H1 (cell line): Measurements from ENCODE around the gene CMC1. TPM values are rescaled to one million over a fixed set of nuclear protein-coding genes. Genes with fewer than 3 reads are reported as not detected.
A peak's percentile ranks its signal among the peaks of the same experiment; 100 is the strongest.

Source experiments
- CHD2 ChIP-seq: IDR thresholded peaks from 2 replicates; pipeline ENCODE4 v1.6.1; 2012; ENCODE audit warnings: low read length, improper control_type of control experiment
- EGR1 ChIP-seq: IDR thresholded peaks from 2 replicates; pipeline ENCODE4 v1.6.1; 2011; ENCODE audit warnings: low read depth, low read length, borderline replicate concordance
- MAFK ChIP-seq: IDR thresholded peaks from 2 replicates; pipeline ENCODE4 v1.6.1; 2012; ENCODE audit warnings: low read depth, mild to moderate bottlenecking, improper control_type of control experiment, low read length
- RXRA ChIP-seq: IDR thresholded peaks from 2 replicates; pipeline ENCODE4 v1.6.1; 2011; ENCODE audit warnings: low read depth, mild to moderate bottlenecking, low read length, moderate library complexity; ENCODE audit not compliant: insufficient read depth
- SAP30 ChIP-seq: fragments of 300-600 bp; sonication (generic); IDR thresholded peaks from 2 replicates; pipeline ENCODE4 v1.7.1; 2012; ENCODE audit warnings: low read length, moderate library complexity, mild to moderate bottlenecking, inconsistent platforms; ENCODE audit not compliant: insufficient read depth, insufficient replicate concordance
- SUZ12 ChIP-seq: fragments of 200-600 bp; sonication (generic); IDR thresholded peaks from 2 replicates; pipeline ENCODE4 v1.6.1; 2012; ENCODE audit warnings: mild to moderate bottlenecking, inconsistent platforms, low read length, moderate library complexity, mixed read lengths
- TBP ChIP-seq: IDR thresholded peaks from 2 replicates; pipeline ENCODE4 v1.6.1; 2011; ENCODE audit warnings: low read depth, low read length, improper control_type of control experiment
- polyA plus RNA-seq, 7 experiments: library from polyadenylated mRNA; depleted of rRNA in 3 of 7; stranded (reverse) in 5 of 7; unstranded in 2 of 7; fragments of >200 nt in 5 of 7; fragments of 200-250 nt in 2 of 7; gene quantifications; 1 replicate in 5 of 7; 2 replicates in 1 of 7; 4 replicates in 1 of 7; pipeline versions ENCODE4 v1.2.1 to v1.2.3, GENCODE V29; 2011 to 2013; ENCODE audit warnings: missing spikeins in 2 of 7, mixed read lengths in 2 of 7
- total RNA-seq: library from RNA; stranded (reverse); fragmentation: NEBNext Ultra II Directional; extraction: Animal tissue kit (Norgen Biotek cat#: 25700); gene quantifications from 2 replicates; pipeline ENCODE4 v1.2.1, GENCODE V29; 2021
- TF ChIP-seq, protein P1 (sequence below): fragments of 300-600 bp; sonication (generic); IDR thresholded peaks from 2 replicates; pipeline ENCODE4 v1.7.1; 2012; ENCODE audit warnings: low read length, moderate library complexity, mild to moderate bottlenecking, inconsistent platforms; ENCODE audit not compliant: insufficient replicate concordance

The CMC1 gene
- total and polyA plus RNA-seq, 2 of the 8 experiments (the other 6 are each of a cell fraction or from before 2014, with no cell fraction given): 11.4 to 19.4 TPM

DNA sequence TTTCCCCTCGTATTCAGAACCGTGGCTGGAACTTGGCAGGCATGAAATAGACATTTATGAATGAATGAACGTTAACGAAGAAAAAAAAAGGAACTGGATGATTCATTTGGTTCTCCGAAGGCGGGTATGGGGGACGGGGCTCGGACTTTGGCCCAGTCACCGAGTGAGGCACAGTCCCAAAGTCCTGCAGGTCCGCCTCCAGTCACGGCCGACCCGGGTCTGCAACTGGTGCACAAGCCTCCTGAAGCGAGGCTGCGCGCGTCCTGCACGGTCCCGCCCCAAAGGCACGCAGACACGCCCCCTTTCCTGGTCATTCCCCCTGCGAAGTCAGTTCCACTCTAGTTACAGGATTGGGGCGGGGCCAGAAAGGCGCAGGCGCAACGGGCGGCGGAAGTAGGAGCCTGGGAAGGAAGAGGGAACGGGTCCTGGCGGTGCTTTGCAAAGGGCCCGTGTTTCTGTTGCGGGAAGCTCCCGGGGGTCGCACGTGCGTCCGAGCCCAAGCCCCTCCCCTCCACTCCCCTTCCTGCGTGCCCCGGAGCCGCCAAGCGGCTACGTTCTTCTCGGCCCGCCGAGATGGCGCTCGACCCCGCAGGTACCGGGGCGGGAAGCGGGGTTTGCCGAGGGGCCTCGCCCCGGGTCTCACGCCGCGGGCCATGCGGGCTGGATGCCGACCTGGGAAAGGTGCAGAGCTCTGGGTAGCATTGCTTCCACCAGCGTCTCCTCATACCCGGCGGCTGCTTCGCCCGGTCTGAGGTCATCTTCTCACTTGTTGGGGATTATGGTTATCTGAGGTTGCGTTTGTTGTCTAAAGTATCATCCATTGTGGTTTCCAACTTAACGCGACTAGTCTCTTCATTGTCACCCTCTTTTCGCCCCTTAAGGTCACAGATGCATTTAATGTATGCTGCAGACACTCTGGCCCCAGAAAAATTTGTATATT lies at the start of gene CMC1 (continued):
- TF ChIP-seq SUZ12 (no peak), MAFK (no peak), TBP (peak; percentile 75), SAP30 (no peak), EGR1 (no peak), CHD2 (no peak), RXRA (no peak)
- TF ChIP-seq, protein P1, sequence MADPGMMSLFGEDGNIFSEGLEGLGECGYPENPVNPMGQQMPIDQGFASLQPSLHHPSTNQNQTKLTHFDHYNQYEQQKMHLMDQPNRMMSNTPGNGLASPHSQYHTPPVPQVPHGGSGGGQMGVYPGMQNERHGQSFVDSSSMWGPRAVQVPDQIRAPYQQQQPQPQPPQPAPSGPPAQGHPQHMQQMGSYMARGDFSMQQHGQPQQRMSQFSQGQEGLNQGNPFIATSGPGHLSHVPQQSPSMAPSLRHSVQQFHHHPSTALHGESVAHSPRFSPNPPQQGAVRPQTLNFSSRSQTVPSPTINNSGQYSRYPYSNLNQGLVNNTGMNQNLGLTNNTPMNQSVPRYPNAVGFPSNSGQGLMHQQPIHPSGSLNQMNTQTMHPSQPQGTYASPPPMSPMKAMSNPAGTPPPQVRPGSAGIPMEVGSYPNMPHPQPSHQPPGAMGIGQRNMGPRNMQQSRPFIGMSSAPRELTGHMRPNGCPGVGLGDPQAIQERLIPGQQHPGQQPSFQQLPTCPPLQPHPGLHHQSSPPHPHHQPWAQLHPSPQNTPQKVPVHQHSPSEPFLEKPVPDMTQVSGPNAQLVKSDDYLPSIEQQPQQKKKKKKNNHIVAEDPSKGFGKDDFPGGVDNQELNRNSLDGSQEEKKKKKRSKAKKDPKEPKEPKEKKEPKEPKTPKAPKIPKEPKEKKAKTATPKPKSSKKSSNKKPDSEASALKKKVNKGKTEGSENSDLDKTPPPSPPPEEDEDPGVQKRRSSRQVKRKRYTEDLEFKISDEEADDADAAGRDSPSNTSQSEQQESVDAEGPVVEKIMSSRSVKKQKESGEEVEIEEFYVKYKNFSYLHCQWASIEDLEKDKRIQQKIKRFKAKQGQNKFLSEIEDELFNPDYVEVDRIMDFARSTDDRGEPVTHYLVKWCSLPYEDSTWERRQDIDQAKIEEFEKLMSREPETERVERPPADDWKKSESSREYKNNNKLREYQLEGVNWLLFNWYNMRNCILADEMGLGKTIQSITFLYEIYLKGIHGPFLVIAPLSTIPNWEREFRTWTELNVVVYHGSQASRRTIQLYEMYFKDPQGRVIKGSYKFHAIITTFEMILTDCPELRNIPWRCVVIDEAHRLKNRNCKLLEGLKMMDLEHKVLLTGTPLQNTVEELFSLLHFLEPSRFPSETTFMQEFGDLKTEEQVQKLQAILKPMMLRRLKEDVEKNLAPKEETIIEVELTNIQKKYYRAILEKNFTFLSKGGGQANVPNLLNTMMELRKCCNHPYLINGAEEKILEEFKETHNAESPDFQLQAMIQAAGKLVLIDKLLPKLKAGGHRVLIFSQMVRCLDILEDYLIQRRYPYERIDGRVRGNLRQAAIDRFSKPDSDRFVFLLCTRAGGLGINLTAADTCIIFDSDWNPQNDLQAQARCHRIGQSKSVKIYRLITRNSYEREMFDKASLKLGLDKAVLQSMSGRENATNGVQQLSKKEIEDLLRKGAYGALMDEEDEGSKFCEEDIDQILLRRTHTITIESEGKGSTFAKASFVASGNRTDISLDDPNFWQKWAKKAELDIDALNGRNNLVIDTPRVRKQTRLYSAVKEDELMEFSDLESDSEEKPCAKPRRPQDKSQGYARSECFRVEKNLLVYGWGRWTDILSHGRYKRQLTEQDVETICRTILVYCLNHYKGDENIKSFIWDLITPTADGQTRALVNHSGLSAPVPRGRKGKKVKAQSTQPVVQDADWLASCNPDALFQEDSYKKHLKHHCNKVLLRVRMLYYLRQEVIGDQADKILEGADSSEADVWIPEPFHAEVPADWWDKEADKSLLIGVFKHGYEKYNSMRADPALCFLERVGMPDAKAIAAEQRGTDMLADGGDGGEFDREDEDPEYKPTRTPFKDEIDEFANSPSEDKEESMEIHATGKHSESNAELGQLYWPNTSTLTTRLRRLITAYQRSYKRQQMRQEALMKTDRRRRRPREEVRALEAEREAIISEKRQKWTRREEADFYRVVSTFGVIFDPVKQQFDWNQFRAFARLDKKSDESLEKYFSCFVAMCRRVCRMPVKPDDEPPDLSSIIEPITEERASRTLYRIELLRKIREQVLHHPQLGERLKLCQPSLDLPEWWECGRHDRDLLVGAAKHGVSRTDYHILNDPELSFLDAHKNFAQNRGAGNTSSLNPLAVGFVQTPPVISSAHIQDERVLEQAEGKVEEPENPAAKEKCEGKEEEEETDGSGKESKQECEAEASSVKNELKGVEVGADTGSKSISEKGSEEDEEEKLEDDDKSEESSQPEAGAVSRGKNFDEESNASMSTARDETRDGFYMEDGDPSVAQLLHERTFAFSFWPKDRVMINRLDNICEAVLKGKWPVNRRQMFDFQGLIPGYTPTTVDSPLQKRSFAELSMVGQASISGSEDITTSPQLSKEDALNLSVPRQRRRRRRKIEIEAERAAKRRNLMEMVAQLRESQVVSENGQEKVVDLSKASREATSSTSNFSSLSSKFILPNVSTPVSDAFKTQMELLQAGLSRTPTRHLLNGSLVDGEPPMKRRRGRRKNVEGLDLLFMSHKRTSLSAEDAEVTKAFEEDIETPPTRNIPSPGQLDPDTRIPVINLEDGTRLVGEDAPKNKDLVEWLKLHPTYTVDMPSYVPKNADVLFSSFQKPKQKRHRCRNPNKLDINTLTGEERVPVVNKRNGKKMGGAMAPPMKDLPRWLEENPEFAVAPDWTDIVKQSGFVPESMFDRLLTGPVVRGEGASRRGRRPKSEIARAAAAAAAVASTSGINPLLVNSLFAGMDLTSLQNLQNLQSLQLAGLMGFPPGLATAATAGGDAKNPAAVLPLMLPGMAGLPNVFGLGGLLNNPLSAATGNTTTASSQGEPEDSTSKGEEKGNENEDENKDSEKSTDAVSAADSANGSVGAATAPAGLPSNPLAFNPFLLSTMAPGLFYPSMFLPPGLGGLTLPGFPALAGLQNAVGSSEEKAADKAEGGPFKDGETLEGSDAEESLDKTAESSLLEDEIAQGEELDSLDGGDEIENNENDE: no peak
